KMS-11 (cell line): Measurements from ENCODE around the gene TECR.

Experiments
- H2AFZ ChIP-seq: fragments of 200-600 bp; sonication (generic); 2 replicates; pipeline ENCODE4 v1.6.1; 2016; ENCODE audit warnings: antibody characterized with exemption, mixed run types, low read depth
- H3K27ac ChIP-seq: fragments of 200-600 bp; sonication (generic); 2 replicates; pipeline ENCODE4 v1.6.1; 2016; ENCODE audit warnings: mild to moderate bottlenecking, mixed run types
- H3K27me3 ChIP-seq: fragments of 200-600 bp; sonication (generic); 2 replicates; pipeline ENCODE4 v1.6.1; 2017; ENCODE audit warnings: mild to moderate bottlenecking, low read depth, mixed run types, moderate library complexity; ENCODE audit not compliant: insufficient read depth
- H3K36me3 ChIP-seq: fragments of 200-600 bp; sonication (generic); 2 replicates; pipeline ENCODE4 v1.6.1; 2017; ENCODE audit warnings: mild to moderate bottlenecking, mixed run types; ENCODE audit not compliant: insufficient read depth
- H3K4me1 ChIP-seq: fragments of 200-600 bp; sonication (generic); 2 replicates; pipeline ENCODE4 v1.6.1; 2016; ENCODE audit warnings: mild to moderate bottlenecking, low read depth, mixed run types; ENCODE audit not compliant: poor library complexity, severe bottlenecking
- H3K4me2 ChIP-seq: fragments of 200-600 bp; sonication (generic); 2 replicates; pipeline ENCODE4 v1.7.0; 2016; ENCODE audit warnings: mild to moderate bottlenecking, mixed run types
- H3K4me3 ChIP-seq: fragments of 200-600 bp; sonication (generic); IDR thresholded peaks from 2 replicates; pipeline ENCODE4 v1.6.1; 2017; ENCODE audit warnings: low read depth, low read length, mixed read lengths; ENCODE audit not compliant: insufficient read depth
- H3K79me2 ChIP-seq: fragments of 200-600 bp; sonication (generic); 2 replicates; pipeline ENCODE4 v1.6.1; 2016; ENCODE audit warnings: low read depth, mixed run types; ENCODE audit not compliant: insufficient read depth
- H3K9ac ChIP-seq: fragments of 200-600 bp; sonication (generic); 2 replicates; pipeline ENCODE4 v1.6.1; 2016; ENCODE audit warnings: mild to moderate bottlenecking, mixed run types
- H4K20me1 ChIP-seq: fragments of 200-600 bp; sonication (generic); 2 replicates; pipeline ENCODE4 v1.6.1; 2016; ENCODE audit warnings: mild to moderate bottlenecking, mixed run types; ENCODE audit not compliant: insufficient read depth
- TF ChIP-seq, protein P1 (sequence below): fragments of 200-600 bp; sonication (generic); conservative IDR thresholded peaks from 2 replicates; pipeline ENCODE4 v1.6.1; 2017; ENCODE audit warnings: low read depth, mild to moderate bottlenecking, antibody characterized with exemption, low read length, moderate library complexity, mixed read lengths

The TECR gene

DNA sequence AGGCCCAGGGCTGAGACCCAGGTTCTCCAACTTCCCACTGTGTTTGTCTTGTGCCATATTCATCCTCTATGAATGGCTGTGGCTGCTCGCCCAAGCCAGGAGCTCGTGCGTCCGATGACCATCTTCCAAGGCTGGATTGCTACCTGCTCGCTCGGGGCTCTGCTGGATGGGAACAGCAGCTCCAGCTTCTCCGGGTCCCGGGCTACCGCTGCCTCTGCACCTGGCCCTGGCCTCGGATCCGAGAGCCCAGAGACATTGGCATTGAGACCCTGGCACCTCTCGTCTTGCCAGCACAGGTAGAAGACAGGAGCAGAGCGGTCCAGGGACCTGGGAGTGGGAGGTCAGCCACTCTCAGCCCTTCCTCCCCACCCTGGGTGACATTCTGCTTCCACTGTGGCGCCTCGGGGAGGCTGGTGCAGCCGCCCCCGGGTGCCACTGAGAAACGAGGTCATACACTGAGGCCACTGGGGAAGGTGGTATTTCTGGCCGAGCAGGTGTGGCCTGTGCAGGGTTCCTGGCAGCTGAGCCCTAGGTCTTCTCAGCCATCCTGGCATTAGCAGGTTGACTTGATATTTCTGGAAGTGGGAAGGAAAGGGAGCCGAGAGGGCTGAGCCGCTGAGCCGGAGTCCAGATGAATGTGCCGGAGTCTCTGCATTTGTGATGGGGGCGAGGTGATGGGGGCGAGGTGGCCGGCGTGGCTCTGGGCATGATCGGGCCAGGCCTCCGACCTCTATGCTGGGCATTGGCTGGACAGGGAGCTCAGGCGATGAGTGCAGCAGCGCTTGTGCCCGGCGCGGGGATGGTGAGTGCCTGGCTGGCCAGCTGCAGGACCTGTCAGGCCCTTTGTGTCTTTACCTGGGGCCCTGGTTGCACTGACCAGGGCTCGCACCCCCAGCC lies 23.9 kb downstream of the TECR start:
- H4K20me1 ChIP-seq = no peaks in the 10 kb centered on the region
- H3K9ac ChIP-seq = no peak overlapping the region
- no peaks in the 10 kb centered on the region; the same call in 1 of the 2 replicates for H3K79me2 ChIP-seq
- H3K4me3 ChIP-seq = no peak overlapping the region
- H3K27me3 ChIP-seq = no peaks in the 10 kb centered on the region
- H3K36me3 ChIP-seq = no peaks in the 10 kb centered on the region
- peaks cover 15% of the 10 kb centered on the region for H3K4me1 ChIP-seq
- TF ChIP-seq, protein P1, sequence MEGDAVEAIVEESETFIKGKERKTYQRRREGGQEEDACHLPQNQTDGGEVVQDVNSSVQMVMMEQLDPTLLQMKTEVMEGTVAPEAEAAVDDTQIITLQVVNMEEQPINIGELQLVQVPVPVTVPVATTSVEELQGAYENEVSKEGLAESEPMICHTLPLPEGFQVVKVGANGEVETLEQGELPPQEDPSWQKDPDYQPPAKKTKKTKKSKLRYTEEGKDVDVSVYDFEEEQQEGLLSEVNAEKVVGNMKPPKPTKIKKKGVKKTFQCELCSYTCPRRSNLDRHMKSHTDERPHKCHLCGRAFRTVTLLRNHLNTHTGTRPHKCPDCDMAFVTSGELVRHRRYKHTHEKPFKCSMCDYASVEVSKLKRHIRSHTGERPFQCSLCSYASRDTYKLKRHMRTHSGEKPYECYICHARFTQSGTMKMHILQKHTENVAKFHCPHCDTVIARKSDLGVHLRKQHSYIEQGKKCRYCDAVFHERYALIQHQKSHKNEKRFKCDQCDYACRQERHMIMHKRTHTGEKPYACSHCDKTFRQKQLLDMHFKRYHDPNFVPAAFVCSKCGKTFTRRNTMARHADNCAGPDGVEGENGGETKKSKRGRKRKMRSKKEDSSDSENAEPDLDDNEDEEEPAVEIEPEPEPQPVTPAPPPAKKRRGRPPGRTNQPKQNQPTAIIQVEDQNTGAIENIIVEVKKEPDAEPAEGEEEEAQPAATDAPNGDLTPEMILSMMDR = no peak
- no peak overlapping the region for H2AFZ ChIP-seq
- H3K27ac ChIP-seq = no peak overlapping the region
- no peak overlapping the region for H3K4me2 ChIP-seq

DNA sequence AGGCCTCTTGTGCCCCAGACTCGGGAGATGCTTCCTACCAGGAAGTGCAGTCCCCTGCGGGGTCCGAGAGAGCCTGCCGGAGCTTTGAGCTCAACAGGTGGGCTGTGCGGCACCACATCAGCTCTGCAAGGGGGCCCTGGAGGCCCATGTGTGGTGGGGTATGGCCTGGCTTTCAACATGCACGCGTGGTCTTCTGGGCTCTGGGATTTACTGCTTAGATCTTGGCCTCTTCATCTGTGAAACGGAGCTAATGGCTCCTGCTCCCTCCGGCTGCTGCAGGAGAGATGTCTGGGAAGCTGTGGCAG lies 24.5 kb downstream of the TECR start:
- H2AFZ ChIP-seq = no peak overlapping the region
- no peaks in the 10 kb centered on the region for H3K27me3 ChIP-seq
- H3K4me1 ChIP-seq = peaks cover 15% of the 10 kb centered on the region
- no peaks in the 10 kb centered on the region for H4K20me1 ChIP-seq
- no peak overlapping the region for H3K4me3 ChIP-seq
- H3K79me2 ChIP-seq = no peaks in the 10 kb centered on the region; the same call in 1 of the 2 replicates
- TF ChIP-seq, protein P1 = no peak
- H3K36me3 ChIP-seq = no peaks in the 10 kb centered on the region
- no peak overlapping the region for H3K9ac ChIP-seq
- H3K4me2 ChIP-seq = no peak overlapping the region
- H3K27ac ChIP-seq = no peak overlapping the region

DNA sequence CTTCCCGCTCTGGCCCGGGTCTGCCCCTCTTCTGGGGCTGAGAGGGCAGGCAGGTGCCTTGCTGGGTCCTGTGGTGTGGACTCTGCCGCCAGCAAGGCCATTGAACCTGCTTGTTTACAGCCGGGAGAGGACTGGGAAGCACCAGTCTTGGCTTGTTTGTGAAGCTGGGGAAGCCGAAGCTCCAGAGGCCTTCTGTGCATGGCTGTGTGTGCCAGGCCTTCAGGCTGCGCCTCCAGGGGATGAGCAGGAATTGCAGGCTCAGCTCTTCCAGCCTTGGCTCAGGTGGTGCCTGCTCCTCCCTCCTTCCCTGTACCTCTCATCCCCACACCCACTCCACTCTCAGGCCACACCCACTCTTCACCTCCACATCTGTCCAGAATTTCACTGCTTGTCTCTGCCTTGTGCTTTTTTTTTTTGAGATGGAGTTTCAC lies 25.0 kb downstream of the TECR start:
- Histone ChIP-seq H3K27ac (no peak overlapping the region), H3K9ac (no peak overlapping the region), H3K4me2 (no peak overlapping the region), H3K36me3 (no peaks in the 10 kb centered on the region), H4K20me1 (no peaks in the 10 kb centered on the region), H3K4me1 (peaks cover 15% of the 10 kb centered on the region), H3K79me2 (no peaks in the 10 kb centered on the region; the same call in 1 of the 2 replicates), H3K4me3 (no peak overlapping the region), H3K27me3 (no peaks in the 10 kb centered on the region), H2AFZ (no peak overlapping the region)
- TF ChIP-seq, protein P1 = no peak

DNA sequence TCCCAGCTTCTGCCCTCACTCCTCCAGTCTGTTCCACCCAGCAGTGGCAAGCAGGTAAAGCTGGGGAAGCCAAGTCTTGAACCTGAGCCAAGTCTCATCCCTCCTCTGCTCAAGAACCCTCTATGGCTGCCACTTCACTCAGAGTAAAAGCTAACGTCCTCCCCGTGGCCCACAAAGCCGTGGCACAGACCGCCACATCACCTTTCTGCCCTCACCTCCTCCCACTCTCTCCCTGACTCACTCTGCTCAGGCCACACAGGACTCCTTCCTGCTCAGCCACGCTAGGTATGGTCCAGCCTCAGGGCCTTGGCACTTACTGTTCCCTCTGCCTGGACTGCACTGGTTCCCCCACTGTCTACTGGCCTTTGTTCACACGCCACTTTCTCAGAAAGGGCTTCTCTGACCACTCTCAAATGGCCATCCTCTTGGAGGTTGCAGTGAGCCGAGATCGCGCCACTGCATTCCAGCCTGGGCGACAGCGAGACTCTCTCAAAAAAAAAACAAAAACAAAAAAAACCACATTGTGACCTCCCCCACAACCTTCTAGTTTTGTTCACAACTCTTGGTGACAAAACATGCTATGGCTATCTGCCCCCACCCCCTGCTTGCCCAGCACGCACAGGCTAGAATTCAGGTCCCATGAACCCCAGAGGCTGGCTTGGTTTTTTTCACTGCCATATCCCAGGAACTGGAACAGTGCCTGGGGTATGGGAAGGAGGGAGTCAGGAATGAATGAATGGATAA lies 26.7 kb downstream of the TECR start:
- no peak overlapping the region for H3K27ac ChIP-seq
- H3K4me2 ChIP-seq = no peak overlapping the region
- H3K4me1 ChIP-seq = peaks cover 9% of the 10 kb centered on the region
- no peaks in the 10 kb centered on the region for H4K20me1 ChIP-seq
- H3K9ac ChIP-seq = no peak overlapping the region
- H3K79me2 ChIP-seq = no peaks in the 10 kb centered on the region; the same call in 1 of the 2 replicates
- no peak overlapping the region for H2AFZ ChIP-seq
- no peak overlapping the region for H3K4me3 ChIP-seq
- H3K27me3 ChIP-seq = no peaks in the 10 kb centered on the region
- TF ChIP-seq, protein P1 = no peak
- H3K36me3 ChIP-seq = no peaks in the 10 kb centered on the region
